WTC11 (cell line): ENCODE measurements around the gene UNC5A.

ENCODE experiments used
- ATF1 ChIP-seq: sonication (generic); formaldehyde crosslinking; IDR thresholded peaks from 2 replicates; pipeline ENCODE4 v1.8.1; 2023; ENCODE audit warnings: mild to moderate bottlenecking, moderate library complexity, missing genetic modification reagents
- ATF3 ChIP-seq: sonication (generic); formaldehyde crosslinking; conservative IDR thresholded peaks from 2 replicates; pipeline ENCODE4 v1.8.1; 2022; ENCODE audit warnings: mild to moderate bottlenecking, missing genetic modification reagents
- ELF4 ChIP-seq: sonication (generic); formaldehyde crosslinking; IDR thresholded peaks from 2 replicates; pipeline ENCODE4 v1.8.1; 2022; ENCODE audit warnings: low read depth, mild to moderate bottlenecking, moderate library complexity, missing genetic modification reagents
- JUN ChIP-seq: sonication (generic); formaldehyde crosslinking; IDR thresholded peaks from 2 replicates; pipeline ENCODE4 v1.8.0; 2023; ENCODE audit warnings: mild to moderate bottlenecking, missing genetic modification reagents
- NFYB ChIP-seq: sonication (generic); formaldehyde crosslinking; conservative IDR thresholded peaks from 2 replicates; pipeline ENCODE4 v1.8.0; 2022; ENCODE audit warnings: low read depth, missing genetic modification reagents
- RORB ChIP-seq: fragments of 250-450 bp; sonication (Bioruptor Pico); IDR thresholded peaks from 2 replicates; pipeline ENCODE4 v1.9.0; 2021; ENCODE audit warnings: mild to moderate bottlenecking
- STAT6 ChIP-seq: sonication (generic); formaldehyde crosslinking; conservative IDR thresholded peaks from 2 replicates; pipeline ENCODE4 v1.8.1; 2023; ENCODE audit warnings: mild to moderate bottlenecking, low read depth, missing genetic modification reagents, moderate library complexity
- TEAD1 ChIP-seq: sonication (generic); formaldehyde crosslinking; IDR thresholded peaks from 2 replicates; pipeline ENCODE4 v1.8.0; 2022; ENCODE audit warnings: mild to moderate bottlenecking, missing genetic modification reagents
- TP53 ChIP-seq: sonication (generic); formaldehyde crosslinking; IDR thresholded peaks from 2 replicates; pipeline ENCODE4 v1.8.1; 2023; ENCODE audit warnings: mild to moderate bottlenecking, missing genetic modification reagents
- ZBTB21 ChIP-seq: sonication (generic); formaldehyde crosslinking; IDR thresholded peaks from 2 replicates; pipeline ENCODE4 v1.8.1; 2023; ENCODE audit warnings: mild to moderate bottlenecking, missing genetic modification reagents, borderline replicate concordance
- ZBTB43 ChIP-seq: sonication (generic); formaldehyde crosslinking; IDR thresholded peaks from 2 replicates; pipeline ENCODE4 v1.8.1; 2023; ENCODE audit warnings: mild to moderate bottlenecking, missing genetic modification reagents
- TF ChIP-seq, protein P1 (sequence below): fragments of 200-600 bp; IDR thresholded peaks from 2 replicates; pipeline ENCODE4 v1.8.0; 2022; ENCODE audit warnings: antibody characterized with exemption

DNA sequence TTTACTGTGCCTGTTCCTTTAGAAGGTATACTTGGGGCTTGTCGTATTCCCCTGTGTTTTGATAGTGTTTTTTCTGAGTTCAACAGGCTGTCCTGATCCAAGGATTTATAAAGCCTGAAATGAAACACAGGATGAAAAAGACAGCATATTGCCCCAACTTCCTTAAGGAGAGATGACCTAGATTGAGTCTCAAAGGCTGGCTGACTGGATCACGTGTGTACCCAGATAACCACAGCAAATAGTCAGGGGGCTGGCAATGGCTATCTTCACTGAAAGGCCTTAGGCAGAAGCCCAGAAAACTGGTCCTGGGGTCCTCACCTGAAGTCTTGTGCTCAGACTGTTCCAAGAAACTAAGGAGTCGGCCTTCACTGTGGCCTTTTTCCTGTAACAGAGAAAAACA is 96.4 kb downstream of the UNC5A start:
- TF ChIP-seq ATF3 (CRISPR knock-in tag): no peak
- TF ChIP-seq, protein P1, sequence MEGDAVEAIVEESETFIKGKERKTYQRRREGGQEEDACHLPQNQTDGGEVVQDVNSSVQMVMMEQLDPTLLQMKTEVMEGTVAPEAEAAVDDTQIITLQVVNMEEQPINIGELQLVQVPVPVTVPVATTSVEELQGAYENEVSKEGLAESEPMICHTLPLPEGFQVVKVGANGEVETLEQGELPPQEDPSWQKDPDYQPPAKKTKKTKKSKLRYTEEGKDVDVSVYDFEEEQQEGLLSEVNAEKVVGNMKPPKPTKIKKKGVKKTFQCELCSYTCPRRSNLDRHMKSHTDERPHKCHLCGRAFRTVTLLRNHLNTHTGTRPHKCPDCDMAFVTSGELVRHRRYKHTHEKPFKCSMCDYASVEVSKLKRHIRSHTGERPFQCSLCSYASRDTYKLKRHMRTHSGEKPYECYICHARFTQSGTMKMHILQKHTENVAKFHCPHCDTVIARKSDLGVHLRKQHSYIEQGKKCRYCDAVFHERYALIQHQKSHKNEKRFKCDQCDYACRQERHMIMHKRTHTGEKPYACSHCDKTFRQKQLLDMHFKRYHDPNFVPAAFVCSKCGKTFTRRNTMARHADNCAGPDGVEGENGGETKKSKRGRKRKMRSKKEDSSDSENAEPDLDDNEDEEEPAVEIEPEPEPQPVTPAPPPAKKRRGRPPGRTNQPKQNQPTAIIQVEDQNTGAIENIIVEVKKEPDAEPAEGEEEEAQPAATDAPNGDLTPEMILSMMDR: no peak
- no peak for TF ChIP-seq ZBTB43 (CRISPR knock-in tag)
- no peak for TF ChIP-seq NFYB (CRISPR knock-in tag)
- TF ChIP-seq JUN: no peak
- TF ChIP-seq TP53: no peak
- no peak for TF ChIP-seq STAT6 (CRISPR knock-in tag)
- no peak for TF ChIP-seq ATF1 (CRISPR knock-in tag)
- TF ChIP-seq ZBTB21 (CRISPR knock-in tag): no peak
- TF ChIP-seq TEAD1 (CRISPR knock-in tag): no peak
- no peak for TF ChIP-seq ELF4 (CRISPR knock-in tag)
- no peak for TF ChIP-seq RORB (CRISPR knock-in tag)
